Endothelial cell of umbilical vein (primary cell): ENCODE results near the gene MAP3K13.

Experiments used
- EZH2 ChIP-seq: IDR thresholded peaks from 2 replicates; pipeline ENCODE4 v1.6.1; 2012; ENCODE audit warnings: borderline replicate concordance, low read depth, mild to moderate bottlenecking, moderate library complexity, low read length, inconsistent platforms; ENCODE audit not compliant: severe bottlenecking
- GATA2 ChIP-seq: IDR thresholded peaks from 2 replicates; pipeline ENCODE4 v1.7.0; 2011; ENCODE audit warnings: low read depth, mild to moderate bottlenecking, moderate library complexity, mixed read lengths, low read length; ENCODE audit not compliant: insufficient read length, insufficient read depth
- JUN ChIP-seq: IDR thresholded peaks from 2 replicates; pipeline ENCODE4 v1.6.1; 2011; ENCODE audit warnings: borderline replicate concordance, low read depth; ENCODE audit not compliant: insufficient read length, insufficient read depth
- POLR2A ChIP-seq: IDR thresholded peaks from 2 replicates; pipeline ENCODE4 v1.6.1; 2012; ENCODE audit warnings: low read depth, mild to moderate bottlenecking, control low read depth, low read length
- TF ChIP-seq, protein P1 (sequence below), 2 donors: IDR thresholded peaks; 1 replicate in 1 of 2; 2 replicates in 1 of 2; pipeline ENCODE4 v1.5.1; 2011; ENCODE audit warnings: low read length in 2 of 2, mild to moderate bottlenecking in 2 of 2, moderate library complexity in 2 of 2, control low read depth in 1 of 2, inconsistent platforms in 1 of 2, low read depth in 1 of 2; ENCODE audit not compliant: insufficient read depth in 1 of 2; ENCODE audit errors: extremely low read depth in 1 of 2
- TF ChIP-seq, protein P2 (sequence below): IDR thresholded peaks from 2 replicates; pipeline ENCODE4 v1.6.1; 2011; ENCODE audit not compliant: insufficient read depth, insufficient read length

DNA sequence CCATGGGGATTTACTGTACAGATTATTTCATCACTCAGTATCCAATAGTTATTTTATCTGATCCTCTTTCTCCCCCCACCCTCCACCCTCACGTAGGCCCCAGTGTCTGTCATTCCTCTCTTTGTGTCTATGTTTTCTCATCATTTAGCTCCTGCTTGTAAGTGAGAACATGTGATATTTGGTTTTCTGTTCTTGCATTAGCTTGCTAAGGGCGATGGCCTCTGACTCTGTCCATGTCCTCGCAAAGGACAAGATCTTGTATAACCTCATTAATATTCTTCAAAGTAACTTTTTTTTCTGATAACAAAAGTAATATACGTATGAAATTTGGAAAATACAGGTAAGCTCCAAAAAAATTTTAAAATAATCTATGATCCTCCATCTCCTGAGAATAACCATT, 67.4 kb downstream of the MAP3K13 start:
- TF ChIP-seq, protein P1, sequence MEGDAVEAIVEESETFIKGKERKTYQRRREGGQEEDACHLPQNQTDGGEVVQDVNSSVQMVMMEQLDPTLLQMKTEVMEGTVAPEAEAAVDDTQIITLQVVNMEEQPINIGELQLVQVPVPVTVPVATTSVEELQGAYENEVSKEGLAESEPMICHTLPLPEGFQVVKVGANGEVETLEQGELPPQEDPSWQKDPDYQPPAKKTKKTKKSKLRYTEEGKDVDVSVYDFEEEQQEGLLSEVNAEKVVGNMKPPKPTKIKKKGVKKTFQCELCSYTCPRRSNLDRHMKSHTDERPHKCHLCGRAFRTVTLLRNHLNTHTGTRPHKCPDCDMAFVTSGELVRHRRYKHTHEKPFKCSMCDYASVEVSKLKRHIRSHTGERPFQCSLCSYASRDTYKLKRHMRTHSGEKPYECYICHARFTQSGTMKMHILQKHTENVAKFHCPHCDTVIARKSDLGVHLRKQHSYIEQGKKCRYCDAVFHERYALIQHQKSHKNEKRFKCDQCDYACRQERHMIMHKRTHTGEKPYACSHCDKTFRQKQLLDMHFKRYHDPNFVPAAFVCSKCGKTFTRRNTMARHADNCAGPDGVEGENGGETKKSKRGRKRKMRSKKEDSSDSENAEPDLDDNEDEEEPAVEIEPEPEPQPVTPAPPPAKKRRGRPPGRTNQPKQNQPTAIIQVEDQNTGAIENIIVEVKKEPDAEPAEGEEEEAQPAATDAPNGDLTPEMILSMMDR (IDR thresholded peaks at IDR 0.05; ENCODE audit: extremely low read depth in 1 of 2, insufficient read depth in 1 of 2, low read depth in 1 of 2, low read length in 2 of 2) = no peak
- TF ChIP-seq POLR2A (no peak), GATA2 (no peak), EZH2 (no peak), JUN (no peak)
- TF ChIP-seq, protein P2, sequence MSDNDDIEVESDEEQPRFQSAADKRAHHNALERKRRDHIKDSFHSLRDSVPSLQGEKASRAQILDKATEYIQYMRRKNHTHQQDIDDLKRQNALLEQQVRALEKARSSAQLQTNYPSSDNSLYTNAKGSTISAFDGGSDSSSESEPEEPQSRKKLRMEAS = no peak
